ENCODE data around the gene ZCWPW1. TPM values are rescaled to one million over a fixed set of nuclear protein-coding genes. Genes with fewer than 3 reads are reported as not detected.

Gene ZCWPW1, protein sequence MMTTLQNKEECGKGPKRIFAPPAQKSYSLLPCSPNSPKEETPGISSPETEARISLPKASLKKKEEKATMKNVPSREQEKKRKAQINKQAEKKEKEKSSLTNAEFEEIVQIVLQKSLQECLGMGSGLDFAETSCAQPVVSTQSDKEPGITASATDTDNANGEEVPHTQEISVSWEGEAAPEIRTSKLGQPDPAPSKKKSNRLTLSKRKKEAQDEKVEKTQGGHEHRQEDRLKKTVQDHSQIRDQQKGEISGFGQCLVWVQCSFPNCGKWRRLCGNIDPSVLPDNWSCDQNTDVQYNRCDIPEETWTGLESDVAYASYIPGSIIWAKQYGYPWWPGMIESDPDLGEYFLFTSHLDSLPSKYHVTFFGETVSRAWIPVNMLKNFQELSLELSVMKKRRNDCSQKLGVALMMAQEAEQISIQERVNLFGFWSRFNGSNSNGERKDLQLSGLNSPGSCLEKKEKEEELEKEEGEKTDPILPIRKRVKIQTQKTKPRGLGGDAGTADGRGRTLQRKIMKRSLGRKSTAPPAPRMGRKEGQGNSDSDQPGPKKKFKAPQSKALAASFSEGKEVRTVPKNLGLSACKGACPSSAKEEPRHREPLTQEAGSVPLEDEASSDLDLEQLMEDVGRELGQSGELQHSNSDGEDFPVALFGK
- 1 to 10 TPM; 3.0 to 3.4 TPM for total RNA-seq

DNA sequence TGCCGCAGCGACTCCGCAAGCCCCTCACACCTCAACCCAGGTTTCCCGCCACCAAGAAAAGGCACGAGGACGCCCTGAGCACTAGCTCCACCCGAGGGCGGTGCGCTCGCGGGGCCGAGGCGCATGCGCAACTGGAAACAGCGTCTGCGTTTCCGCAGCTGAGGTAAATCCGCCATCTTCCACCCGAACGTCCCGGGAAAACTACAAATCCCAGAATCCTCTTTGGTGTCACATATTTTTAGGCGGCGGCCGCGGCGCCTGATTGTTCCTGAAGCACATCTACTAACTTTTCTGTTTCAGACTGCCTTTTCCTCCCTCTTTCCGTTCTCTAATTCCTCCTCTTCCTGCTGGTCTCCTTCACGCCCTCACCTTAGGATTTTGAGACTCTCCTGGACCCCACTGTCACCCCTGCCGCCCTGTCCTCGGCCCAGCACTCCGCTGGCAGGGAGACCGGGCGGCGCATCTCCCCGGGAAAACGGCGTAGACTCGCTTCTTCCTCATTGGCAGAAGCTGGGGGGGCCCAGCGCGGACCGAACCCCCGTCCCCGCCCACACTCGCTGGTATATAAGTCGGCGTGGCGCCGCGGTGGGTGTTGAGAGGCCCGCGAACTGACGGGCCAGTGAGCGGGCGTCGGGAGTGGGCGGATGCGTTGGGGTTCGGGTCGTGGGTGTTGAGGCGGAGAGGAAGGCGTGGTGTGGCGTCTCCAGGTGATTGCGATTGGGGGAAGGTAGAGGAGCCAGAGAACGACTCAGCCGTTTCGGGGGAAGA lies at the start of gene ZCWPW1:
Gene ZCWPW1, minus strand, starts transcription at position 505 of the 768 bp plus-strand sequence. CDS start 8,054 bp downstream, outside the sequence.
- ChIA-PET POLR2A (interaction anchor here (0.6 to 2.2 kb wide), 27 partner anchors 8 to 924 kb away, joined by 3 to 22 read pairs (median 4); partner anchors contain the start of genes AGFG2, AP4M1, FBXO24 and LAMTOR4), CTCF (interaction anchor here (0.6 to 1.0 kb wide), 3 partner anchors 88 to 325 kb away, joined by 3 to 4 read pairs (median 3); no protein-coding TSS in a partner anchor)
- intact Hi-C loops (cut with DNase I, micrococcal nuclease), result loop anchor here (1.0 to 2.0 kb wide), 21 partner anchors 8 to 1020 kb away; partner anchors contain the start of genes AP4M1 (in 1 of the 2), BUD31 (in 1 of the 2), CNPY4 (in 1 of the 2) and COPS6 (in 1 of the 2)
- H3K27ac Mint-ChIP-seq, result peak within 1 kb of the TSS; percentile 100
- peaks cover 5% of the 10 kb centered on the region for H3K9me3 Mint-ChIP-seq (ENCODE audit: low read depth)
- H3K27me3 Mint-ChIP-seq, result no peaks in the 10 kb centered on the region
- peaks cover 33% of the 10 kb centered on the region for H3K36me3 Mint-ChIP-seq (ENCODE audit: low read depth)
- ATAC-seq (peak; percentile 60), DNase-seq (peak; percentile 98)
- peaks cover 36% of the 10 kb centered on the region for H3K4me1 Mint-ChIP-seq
- peak within 1 kb of the TSS; percentile 88 for H3K4me3 Mint-ChIP-seq

DNA sequence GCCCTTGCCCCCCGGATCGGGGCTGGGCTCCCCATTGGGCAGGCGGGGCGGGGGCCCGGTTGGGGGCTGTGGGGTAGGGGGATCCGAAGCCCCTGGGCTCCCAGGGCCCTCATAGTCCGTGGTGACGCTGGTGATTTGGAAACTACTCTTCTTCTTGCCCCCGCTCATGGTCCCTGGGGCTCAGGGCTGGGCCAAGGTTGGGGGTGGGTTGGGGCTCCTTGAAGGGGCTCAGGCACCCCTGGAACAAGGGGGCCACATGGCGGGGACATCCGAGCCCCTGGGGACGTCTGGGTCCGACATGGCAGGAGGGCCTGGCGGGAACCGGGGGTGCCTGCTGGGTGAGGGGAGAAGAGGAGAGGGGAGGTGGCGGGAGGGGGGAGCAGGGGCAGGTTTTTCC lies 49.4 kb upstream of the ZCWPW1 start:
- POLR2A ChIA-PET, result no interaction called here
- peaks cover 50% of the 10 kb centered on the region for H3K4me1 Mint-ChIP-seq
- intact Hi-C loops (cut with DNase I, micrococcal nuclease), result loop anchor here (1.0 to 2.0 kb wide), 5 partner anchors 9 to 377 kb away; partner anchors contain the start of genes AP4M1 (in 1 of the 2), GIGYF1 (in 1 of the 2), MCM7 (in 1 of the 2) and MEPCE (in 1 of the 2)
- H3K27me3 Mint-ChIP-seq, result no peaks in the 10 kb centered on the region
- H3K27ac Mint-ChIP-seq, result peak overlapping the region; percentile 94
- no peak for DNase-seq
- H3K36me3 Mint-ChIP-seq (ENCODE audit: low read depth), result peaks cover 38% of the 10 kb centered on the region
- ATAC-seq, result no peak
- CTCF ChIA-PET, result interaction anchor here (0.6 to 1.9 kb wide), 9 partner anchors 9 to 82 kb away, joined by 3 to 15 read pairs (median 4); no protein-coding TSS in a partner anchor
- H3K4me3 Mint-ChIP-seq, result peak overlapping the region; percentile 92
- H3K9me3 Mint-ChIP-seq (ENCODE audit: low read depth), result no peaks in the 10 kb centered on the region

DNA sequence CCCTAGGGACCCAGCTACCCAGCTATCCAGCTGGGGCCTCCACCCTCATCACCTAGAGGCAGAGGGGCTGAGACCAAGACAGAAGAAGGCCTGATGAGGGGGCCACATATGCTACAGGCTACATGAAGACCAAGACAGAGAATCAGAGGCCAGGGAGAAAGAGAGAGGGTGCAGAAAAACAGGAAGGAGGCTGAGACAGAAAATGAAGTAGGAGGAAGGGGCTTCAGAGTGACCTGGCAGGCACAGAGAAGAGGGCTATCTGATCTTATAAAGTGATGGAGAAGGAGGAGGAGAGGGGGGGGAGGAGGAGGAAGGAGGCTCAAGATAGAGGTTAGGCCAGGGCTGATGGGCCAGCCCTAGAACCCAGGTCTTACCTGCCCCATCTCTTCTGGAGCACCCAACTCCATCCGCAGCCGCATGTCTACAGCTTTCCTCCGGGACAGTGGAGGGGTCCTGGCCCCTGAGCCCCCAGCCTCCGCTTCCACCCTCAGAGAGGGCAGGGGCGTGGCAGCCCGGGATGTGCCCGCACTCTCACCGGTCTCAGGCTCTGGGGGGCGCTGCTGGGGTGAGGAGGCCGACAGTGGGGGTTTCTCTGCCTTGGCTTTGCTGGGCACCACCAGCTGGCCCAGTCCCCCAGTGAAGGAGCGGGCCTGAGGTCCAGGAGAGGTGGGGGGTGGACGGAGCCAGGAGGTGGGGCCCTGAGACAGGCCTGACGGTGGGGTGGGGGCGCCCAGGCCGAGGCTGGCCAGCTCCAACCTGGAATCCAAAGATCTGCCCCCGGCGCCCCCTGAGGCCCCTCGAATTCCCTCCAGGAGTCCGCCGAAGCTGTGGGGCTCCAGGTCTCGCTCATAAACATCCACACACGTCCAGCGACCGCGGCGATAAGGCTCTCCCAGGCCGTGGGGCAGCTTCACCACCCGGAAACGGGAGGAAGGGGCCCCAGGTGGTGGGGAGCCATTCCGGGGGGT lies 48.7 kb upstream of the ZCWPW1 start:
- intact Hi-C loops (cut with DNase I, micrococcal nuclease), result loop anchor here in 1 of 2 experiments (1.0 kb wide), 1 partner anchor 8 kb away; no protein-coding TSS in a partner anchor
- Mint-ChIP-seq H3K4me1 (peaks cover 46% of the 10 kb centered on the region), H3K4me3 (peak overlapping the region; percentile 92), H3K27ac (peak overlapping the region; percentile 8), H3K36me3 (ENCODE audit: low read depth) (peaks cover 38% of the 10 kb centered on the region), H3K27me3 (no peaks in the 10 kb centered on the region), H3K9me3 (ENCODE audit: low read depth) (no peaks in the 10 kb centered on the region)
- POLR2A ChIA-PET, result interaction anchor here (0.6 kb wide), 1 partner anchor 78 kb away, joined by 7 read pairs; no protein-coding TSS in a partner anchor
- CTCF ChIA-PET, result interaction anchor here (0.6 to 1.6 kb wide), 8 partner anchors 12 to 82 kb away, joined by 3 to 13 read pairs (median 4); no protein-coding TSS in a partner anchor
- peak; percentile 17 for ATAC-seq
- peak; percentile 81 for DNase-seq

DNA sequence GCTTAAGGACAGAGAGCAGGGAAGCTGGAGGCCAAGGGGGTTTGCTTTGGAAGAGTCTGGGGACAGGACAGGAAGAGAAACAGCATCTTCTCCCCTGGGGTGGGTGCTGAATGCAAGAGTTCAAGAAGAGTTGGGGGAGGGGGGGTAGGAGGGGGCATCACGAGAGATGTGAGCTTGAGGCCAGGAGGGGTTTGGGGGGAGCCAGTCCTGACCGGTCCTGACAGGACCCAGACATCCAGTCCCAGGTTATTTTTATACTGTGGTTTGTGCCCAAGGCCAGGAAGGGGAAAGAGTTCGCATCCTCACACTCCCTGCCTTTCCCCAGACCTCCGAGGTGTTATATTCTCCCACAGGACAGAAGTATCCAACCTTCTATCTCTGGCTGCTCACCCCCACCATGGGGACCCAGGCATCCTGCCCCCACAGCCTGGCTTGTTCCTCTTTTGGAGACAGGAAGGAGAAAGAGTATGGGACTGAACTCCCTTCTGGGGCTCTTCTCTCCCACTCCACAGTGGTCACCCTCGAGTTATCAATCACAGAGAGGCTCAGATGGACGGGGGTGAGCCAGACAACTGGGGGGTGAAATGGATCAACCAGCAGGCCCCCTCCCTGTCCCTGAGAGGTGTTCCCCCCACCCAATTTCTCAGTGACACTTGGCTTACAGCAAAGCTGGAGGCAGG lies 47.7 kb upstream of the ZCWPW1 start:
- H3K4me1 Mint-ChIP-seq, result peaks cover 47% of the 10 kb centered on the region
- H3K4me3 Mint-ChIP-seq, result peak overlapping the region; percentile 92
- peak overlapping the region; percentile 85 for H3K27ac Mint-ChIP-seq
- peaks cover 40% of the 10 kb centered on the region for H3K36me3 Mint-ChIP-seq (ENCODE audit: low read depth)
- ATAC-seq, result no peak
- CTCF ChIA-PET, result interaction anchor here (0.7 to 1.6 kb wide), 6 partner anchors 26 to 290 kb away, joined by 3 to 13 read pairs (median 4); no protein-coding TSS in a partner anchor
- no peaks in the 10 kb centered on the region for H3K9me3 Mint-ChIP-seq (ENCODE audit: low read depth)
- DNase-seq, result no peak
- POLR2A ChIA-PET, result interaction anchor here (0.6 kb wide), 1 partner anchor 79 kb away, joined by 7 read pairs; no protein-coding TSS in a partner anchor
- no peaks in the 10 kb centered on the region for H3K27me3 Mint-ChIP-seq
- intact Hi-C loops (cut with DNase I, micrococcal nuclease), result no loop called here

DNA sequence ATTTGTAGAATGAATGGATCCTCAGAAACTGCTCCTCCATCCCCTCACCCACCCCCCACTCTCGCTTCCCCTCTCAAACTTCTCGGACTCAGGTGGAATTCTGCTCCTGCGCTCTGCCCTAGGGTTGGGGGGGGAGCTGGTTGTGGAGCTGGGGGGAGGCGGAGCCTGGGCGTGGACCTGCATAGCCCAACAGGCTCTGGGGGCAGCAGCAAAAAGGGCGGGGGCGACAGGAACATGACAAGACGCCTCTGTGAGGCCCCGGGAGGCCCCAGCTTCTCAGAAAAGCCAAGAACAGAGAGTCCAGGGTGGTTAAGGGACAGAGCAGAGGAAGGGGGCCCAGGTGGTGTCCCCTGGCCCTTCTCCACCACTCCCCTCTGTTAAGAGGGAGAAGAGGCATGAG lies 47.0 kb upstream of the ZCWPW1 start:
- H3K27ac Mint-ChIP-seq, result peak overlapping the region; percentile 85
- POLR2A ChIA-PET, result no interaction called here
- no peaks in the 10 kb centered on the region for H3K9me3 Mint-ChIP-seq (ENCODE audit: low read depth)
- CTCF ChIA-PET, result interaction anchor here (0.7 to 1.0 kb wide), 4 partner anchors 85 to 291 kb away, joined by 3 to 4 read pairs (median 3); no protein-coding TSS in a partner anchor
- peaks cover 50% of the 10 kb centered on the region for H3K4me1 Mint-ChIP-seq
- H3K36me3 Mint-ChIP-seq (ENCODE audit: low read depth), result peaks cover 40% of the 10 kb centered on the region
- DNase-seq, result no peak
- peak overlapping the region; percentile 92 for H3K4me3 Mint-ChIP-seq
- no peaks in the 10 kb centered on the region for H3K27me3 Mint-ChIP-seq
- intact Hi-C loops (cut with DNase I, micrococcal nuclease), result no loop called here
- no peak for ATAC-seq

DNA sequence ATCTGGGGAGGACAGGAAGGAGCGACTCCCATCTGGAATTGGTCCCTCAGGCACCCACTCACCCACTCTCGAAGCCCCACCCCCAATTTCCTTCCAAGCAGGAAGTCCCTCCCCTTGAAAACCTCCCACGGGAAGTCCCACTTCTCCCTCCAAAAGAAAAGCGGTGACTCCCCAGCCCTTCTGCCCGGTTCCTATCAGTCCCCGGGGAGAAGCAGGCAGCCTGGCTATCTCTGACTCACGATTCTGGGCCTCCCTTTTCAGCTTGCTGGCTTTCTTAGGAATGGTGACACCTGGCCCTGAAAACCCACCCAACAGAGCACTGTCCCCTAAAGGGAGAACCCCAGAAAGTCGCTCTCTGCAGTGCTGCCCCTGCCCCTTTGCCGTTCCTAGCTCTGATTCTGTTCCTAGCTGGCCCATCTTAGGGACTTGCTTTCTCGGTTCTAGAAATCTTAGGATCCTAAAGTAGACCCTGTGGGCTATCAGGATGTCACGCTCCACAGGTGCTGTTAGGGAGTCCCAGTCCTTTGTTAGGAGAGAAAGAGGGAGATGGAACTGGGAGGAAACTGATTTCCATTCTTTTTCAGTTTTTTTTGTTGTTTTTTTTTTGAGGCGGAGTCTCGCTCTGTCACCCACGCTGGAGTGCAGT lies 44.5 kb upstream of the ZCWPW1 start:
- Mint-ChIP-seq H3K4me3 (no peak overlapping the region), H3K36me3 (ENCODE audit: low read depth) (peaks cover 41% of the 10 kb centered on the region)
- intact Hi-C loops (cut with DNase I, micrococcal nuclease), result no loop called here

DNA sequence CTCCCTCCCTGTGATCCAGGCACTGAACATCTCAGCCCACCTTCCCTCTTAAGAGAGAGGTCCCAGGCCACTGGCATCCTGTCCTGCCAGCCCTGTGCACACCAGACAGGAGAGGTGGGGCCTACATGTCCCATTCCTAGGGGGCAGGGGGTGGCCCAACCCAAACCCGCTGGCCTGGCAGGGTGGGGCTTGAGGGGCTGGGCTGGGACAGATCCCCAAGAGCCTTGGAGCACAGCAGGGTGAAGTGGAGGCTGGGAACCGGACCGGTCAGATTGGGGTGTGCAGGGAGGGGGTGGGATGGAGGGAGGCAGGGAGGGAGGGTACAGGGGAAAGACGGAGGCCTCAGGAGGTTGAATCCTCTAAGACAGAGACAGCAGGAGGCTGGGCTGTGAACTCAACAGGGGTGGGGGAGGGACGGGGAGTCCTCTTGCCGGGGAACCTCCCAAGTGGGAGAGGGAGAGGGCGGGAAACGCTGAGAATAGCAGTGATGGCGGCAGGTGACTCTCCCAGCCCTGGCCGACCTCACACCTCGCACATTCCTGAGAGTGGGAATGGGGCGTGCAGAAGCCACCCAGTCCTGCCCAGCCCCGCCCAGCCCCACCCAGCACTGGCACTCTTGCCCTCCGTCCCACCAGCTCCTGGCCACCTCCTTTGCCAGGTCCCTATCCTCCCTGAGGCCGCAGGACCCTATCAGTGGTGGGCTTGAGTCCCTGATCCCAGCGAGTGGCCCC lies 43.8 kb upstream of the ZCWPW1 start:
- Mint-ChIP-seq H3K27me3 (no peaks in the 10 kb centered on the region), H3K4me1 (peaks cover 55% of the 10 kb centered on the region), H3K9me3 (ENCODE audit: low read depth) (no peaks in the 10 kb centered on the region), H3K4me3 (no peak overlapping the region), H3K27ac (peak overlapping the region; percentile 80), H3K36me3 (ENCODE audit: low read depth) (peaks cover 43% of the 10 kb centered on the region)
- ChIA-PET POLR2A (no interaction called here), CTCF (interaction anchor here (0.7 to 4.0 kb wide), 5 partner anchors 70 to 196 kb away, joined by 3 to 45 read pairs (median 4); no protein-coding TSS in a partner anchor)
- intact Hi-C loops (cut with DNase I, micrococcal nuclease), result no loop called here
- DNase-seq (no peak), ATAC-seq (no peak)

More for the DNA sequence above, 44.5 kb upstream of the ZCWPW1 start:
- Mint-ChIP-seq H3K27ac (peak overlapping the region; percentile 80), H3K9me3 (ENCODE audit: low read depth) (no peaks in the 10 kb centered on the region), H3K27me3 (no peaks in the 10 kb centered on the region), H3K4me1 (peaks cover 55% of the 10 kb centered on the region)
- CTCF ChIA-PET, result interaction anchor here (0.6 to 2.3 kb wide), 6 partner anchors 69 to 196 kb away, joined by 3 to 8 read pairs (median 4); no protein-coding TSS in a partner anchor
- DNase-seq (no peak), ATAC-seq (no peak)
- POLR2A ChIA-PET, result no interaction called here

DNA sequence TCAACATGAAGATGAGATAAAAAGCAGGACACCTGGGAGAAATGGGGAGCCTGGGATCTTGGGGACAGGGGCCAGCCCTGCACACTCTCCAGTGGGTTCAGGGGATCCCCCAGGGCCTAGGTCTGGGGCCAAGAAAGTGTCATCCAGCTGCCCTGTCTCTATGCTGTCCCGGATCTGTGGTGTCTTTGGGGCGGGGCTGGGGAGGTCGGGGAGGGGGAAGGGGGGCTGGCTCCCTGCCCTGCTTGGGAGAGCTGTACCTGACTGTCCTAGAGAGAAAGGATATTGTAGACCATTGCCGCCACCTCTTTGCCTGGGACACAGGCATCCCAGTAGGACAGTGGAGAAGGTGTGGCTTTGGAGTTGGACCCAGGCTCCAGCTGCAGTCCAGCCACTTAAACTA lies 42.5 kb upstream of the ZCWPW1 start:
- Mint-ChIP-seq H3K27me3 (no peaks in the 10 kb centered on the region), H3K4me3 (no peak overlapping the region), H3K4me1 (peaks cover 44% of the 10 kb centered on the region), H3K9me3 (ENCODE audit: low read depth) (no peaks in the 10 kb centered on the region), H3K36me3 (ENCODE audit: low read depth) (peaks cover 34% of the 10 kb centered on the region), H3K27ac (no peak overlapping the region)
- no peak for DNase-seq
- POLR2A ChIA-PET, result no interaction called here
- intact Hi-C loops (cut with DNase I, micrococcal nuclease), result no loop called here
- ATAC-seq, result no peak
- CTCF ChIA-PET, result interaction anchor here (4.0 kb wide), 1 partner anchor 89 kb away, joined by 45 read pairs; no protein-coding TSS in a partner anchor
